HG03066 (cell line): ENCODE results near the gene HELZ.
"Not testable (repeated sequence)": the region's sequence is repeated elsewhere in the genome, so short reads cannot be mapped to it uniquely, and the experiment has no call there.

Source experiments
- ATAC-seq: cut with Tn5 transposase; IDR thresholded peaks from one replicate; pipeline ENCODE4 v1.9.1; 2021; ENCODE audit warnings: low read depth; ENCODE audit not compliant: unreplicated experiment

The HELZ gene

DNA sequence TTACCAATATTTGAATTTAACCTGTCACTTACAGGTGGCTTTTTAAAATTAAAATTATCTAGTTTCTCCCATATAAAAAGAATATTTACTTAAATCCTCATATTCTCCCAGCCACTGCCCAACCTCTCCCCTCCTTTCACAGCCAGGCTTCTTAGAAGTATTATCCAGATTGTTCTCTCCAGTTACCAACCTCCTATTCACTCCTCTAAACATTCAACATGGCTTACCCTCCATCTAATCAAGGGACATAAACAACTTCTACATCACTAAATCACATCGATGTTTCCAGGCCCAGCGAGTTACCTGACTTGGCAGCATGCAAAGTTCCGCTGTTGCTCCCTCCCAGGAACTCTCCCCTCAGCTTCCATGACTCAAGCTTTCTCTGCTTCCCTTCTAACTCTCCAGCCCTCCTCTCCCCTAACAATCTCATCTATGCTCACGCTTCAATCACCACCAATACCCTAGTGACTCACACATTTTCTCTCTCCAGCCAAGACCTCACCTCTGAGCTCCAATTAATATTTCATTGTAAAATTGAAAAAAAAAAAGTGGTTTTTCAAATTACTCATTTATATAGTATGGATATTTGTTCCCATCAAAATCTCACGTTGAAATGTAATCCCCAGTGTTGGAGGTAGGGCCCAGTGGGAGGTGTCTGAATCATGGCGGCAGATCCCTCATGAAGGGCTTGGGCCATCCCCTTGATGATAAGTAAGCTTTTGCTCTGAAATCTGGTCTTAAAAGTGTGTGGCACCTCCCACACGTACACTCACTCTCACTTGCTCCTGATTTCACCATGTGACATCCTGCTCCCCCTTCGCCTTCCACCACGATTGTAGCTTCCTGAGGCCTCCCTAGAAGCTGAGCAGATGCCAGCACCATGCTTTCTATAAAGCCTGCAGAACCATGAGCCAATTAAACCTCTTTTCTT lies 88.5 kb downstream of the HELZ start:
- no peak for ATAC-seq

GRCh38 chr17:67152824-67153223 lies 92.2 kb downstream of the HELZ start:
- ATAC-seq: no peak

DNA sequence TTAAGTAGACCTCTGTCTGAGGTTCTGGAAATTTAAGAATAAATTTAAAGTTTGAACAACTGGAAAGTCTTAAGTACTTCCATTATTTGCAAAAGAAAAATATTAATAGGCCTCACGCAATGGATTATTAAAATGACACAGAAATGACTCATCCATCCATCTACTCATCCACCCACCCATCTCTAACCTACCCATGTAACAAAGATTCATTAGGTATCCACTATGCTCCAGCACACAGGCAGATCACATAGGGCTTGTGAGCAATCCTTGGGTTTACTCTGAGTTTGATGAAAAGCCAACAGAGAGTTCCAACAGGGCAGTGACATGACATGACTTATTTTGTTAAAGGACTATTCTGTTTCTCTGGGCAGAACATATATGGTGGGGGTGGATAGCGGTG lies 93.3 kb downstream of the HELZ start:
- no peak for ATAC-seq

- no peak for ATAC-seq
Measured at GRCh38 chr17:67150826-67151225, 94.2 kb downstream of the HELZ start.

DNA sequence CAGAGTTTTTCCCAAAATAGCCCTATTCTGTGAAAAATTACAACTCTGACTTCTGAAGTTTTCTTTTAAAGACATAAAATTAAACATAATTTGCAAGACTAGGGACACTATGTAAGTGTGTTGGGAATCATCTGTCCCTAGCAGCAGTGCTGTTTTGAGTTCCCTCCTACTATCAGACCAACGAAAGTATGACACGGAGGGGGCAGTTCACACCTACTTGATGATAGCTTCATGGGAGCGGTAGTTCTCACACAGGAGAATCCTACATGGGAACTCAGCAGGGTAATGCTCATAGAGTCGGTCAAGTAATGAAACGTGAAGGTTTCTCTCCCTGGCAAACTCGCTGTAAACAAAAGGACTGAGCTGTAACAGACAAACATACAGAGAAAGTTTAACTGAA lies 96.6 kb downstream of the HELZ start:
- no peak for ATAC-seq

DNA sequence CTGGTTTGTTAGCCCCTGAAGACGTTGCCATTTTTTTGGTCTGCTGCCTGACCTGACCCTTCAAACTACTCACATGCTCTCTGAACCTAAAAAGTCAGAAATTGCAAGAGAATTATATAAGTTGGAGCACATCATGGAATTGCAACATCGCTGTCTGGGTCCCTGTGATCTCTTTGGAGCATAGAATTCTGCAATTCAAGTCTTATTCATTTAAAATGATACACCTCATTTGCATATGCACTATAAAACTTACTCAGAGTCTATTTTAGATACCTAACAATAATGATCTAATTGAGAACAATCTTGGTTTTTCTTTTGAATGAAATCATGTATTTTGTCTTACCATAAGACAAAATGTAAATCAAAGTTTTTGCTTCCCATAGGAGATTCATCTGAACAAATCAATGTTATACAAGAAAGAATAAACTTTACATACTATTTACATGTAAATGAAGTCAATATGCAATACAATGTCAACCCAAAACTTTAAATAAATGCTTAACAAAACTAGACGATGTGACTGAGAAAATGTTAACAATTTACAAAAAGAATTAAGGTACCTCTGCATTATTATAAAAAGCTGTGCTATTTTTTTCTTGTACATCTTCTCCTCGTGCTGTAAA lies 99.7 kb downstream of the HELZ start:
- no peak for ATAC-seq

DNA sequence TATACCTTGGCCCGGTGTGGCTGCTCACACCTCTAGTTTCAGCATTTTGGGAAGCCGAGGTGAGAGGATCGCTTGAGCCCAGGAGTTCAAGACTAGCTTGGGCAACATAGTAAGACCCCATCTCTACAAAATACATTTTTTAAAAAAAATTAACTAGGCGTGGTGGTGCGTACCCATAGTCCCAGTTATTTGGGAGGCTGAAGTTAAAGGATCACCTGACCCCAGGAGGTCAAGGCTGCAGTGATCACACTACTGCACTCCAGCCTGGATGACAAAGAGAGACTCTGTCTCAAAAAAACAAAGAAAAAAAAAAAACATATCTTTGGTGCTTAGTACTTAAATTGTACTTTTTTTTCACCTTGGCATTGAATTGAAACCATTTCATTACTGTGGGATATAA lies 101.7 kb downstream of the HELZ start:
- no peak for ATAC-seq

- ATAC-seq: not testable (repeated sequence)
Measured at GRCh38 chr17:67142030-67142429, 103.0 kb downstream of the HELZ start.

DNA sequence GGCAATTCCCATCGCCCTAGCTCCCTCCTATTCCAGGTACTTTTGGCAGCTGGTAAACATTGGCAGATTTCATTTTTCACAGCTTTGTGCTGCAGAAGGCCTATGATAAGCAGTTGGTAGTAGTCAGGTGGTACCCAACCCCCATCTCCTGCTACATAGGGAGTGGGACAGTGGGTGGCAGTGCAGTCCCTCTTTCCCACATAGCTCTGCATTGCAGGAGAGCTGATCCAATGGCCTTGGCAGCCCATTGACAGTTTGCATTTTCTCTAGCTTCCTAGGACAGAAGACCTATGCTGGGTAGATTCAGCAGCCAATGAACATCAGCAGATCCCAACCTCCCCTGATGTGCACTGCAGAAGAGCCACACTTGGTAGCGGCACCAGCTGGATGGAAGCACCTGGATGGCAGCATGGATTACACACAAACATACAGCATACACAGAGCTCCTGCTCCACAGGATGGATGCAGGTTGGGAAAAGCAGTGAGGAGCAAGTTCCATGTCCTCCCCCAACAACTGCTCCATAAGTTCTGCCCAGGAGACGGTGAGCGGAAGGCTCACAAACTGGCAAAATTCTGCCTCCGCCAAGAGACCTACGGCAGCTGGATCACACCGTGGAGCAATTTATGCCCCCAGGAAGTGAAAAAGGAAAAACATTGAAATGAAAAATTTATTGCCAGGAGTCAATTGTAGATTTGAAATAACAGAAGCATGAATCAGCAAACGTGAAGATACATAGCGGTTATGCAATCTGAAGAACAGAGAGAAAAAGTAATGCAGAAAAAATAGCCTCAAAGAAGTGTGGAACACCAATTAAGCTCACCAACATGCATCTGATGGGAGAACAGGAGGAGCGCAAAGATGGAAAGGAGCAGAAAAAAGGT lies 105.0 kb downstream of the HELZ start:
- no peak for ATAC-seq

DNA sequence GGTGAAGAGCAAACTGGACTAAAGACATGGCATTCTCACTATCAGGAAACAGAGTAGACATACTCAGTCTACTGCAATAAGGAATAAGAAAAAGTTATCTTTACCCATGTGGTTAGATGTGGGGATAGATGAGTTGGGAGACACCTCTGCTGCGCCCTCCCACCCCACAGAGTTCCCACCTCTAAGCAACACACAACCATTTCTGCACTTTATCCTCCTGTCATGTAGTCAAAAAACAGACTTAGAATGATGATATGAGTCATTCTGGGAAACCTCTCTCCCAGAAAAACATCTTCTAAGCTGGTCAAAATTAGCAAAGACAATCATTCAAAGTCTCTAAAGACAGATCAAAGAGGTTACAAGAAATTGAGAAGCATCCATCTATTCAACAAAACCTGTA lies 105.7 kb downstream of the HELZ start:
- no peak for ATAC-seq

- no peak for ATAC-seq
Measured at GRCh38 chr17:67138392-67138791, 106.6 kb downstream of the HELZ start.

GRCh38 chr17:67137860-67138259 lies 107.1 kb downstream of the HELZ start:
- no peak for ATAC-seq

GRCh38 chr17:67137026-67137370 lies 108.0 kb downstream of the HELZ start:
- ATAC-seq: no peak

- no peak for ATAC-seq
Measured at GRCh38 chr17:67136191-67137025, 108.6 kb downstream of the HELZ start.

DNA sequence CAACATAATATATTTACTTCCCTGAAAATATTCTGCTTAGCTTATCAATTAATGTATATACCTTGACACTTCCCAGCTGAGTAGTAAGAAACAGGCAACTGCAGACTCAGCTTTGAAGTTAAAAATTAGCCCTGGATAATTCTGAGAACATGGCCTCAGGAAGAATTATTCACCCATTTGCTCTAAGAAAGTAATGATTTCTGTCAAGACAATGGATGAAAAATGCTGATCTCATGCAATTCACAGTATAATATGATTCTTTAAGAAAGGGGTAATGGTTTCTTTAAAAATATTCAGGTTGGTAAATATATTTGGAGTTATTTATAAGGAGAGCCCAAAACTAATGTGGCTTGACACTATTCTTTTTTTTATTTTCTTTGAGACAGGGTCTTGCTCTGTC lies 111.8 kb downstream of the HELZ start:
- no peak for ATAC-seq

DNA sequence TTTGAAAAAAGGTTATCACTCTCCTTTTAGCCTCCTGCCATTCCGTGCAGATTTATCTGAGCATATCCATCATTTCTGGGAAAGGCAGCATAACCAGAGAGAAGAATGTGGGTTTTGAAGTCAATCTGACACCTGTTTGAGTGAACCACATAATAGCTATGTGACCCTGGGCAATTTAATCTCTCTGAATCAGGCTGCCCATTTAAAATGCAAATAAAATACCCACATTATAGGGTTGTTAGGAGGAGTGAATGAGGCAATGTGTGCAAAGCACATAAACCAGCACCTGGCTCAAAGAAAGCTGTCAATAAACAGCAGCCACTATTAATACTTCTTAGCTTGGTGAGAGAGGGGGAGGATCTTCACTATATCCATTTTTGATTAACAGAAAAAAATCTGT lies 112.6 kb downstream of the HELZ start:
- ATAC-seq: no peak

DNA sequence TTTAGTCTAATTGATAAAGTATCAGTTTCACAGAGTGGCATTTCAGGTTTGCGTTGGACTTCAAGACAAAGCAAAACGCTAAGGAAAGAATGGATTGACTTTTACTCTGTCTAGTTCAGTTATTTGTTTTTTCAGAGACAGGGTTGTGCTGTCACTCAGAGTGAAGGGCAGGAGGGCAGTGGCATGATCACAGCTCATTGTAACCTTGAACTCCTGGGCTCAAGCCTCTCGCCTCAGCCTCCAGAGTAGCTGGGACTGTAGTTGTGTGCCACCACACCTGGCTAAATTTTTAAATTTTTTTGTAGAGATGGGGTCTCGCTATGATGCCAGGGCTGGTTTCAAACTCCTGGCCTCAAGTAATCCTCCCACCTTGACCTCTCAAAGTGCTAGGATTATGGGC lies 114.2 kb downstream of the HELZ start:
- ATAC-seq: no peak

- no peak for ATAC-seq
Measured at GRCh38 chr17:67129283-67129682, 115.7 kb downstream of the HELZ start.

- ATAC-seq: no peak
Measured at GRCh38 chr17:67128700-67129099, 116.3 kb downstream of the HELZ start.

GRCh38 chr17:67127925-67128324 lies 117.1 kb downstream of the HELZ start:
- no peak for ATAC-seq
